GM13976 (cell line): ENCODE results near the gene GRIA1.

Source experiments
- DNase-seq: peaks from one replicate; pipeline ENCODE4 v3.0.0; 2012; ENCODE audit warnings: low spot score
- CTCF ChIP-seq: IDR thresholded peaks from 2 replicates; pipeline ENCODE4 v1.5.1; 2012; ENCODE audit warnings: borderline replicate concordance, mild to moderate bottlenecking; ENCODE audit not compliant: insufficient read depth; ENCODE audit errors: extremely low read depth, missing control alignments, control extremely low read depth
- in situ Hi-C: fragments of 300-500 bp; cut with MboI; formaldehyde crosslinking; loops from one replicate; pipeline ENCODE4 v1.12.0; 2022; ENCODE audit warnings: low sequenced_read_pairs, mixed read lengths, inconsistent platforms; ENCODE audit not compliant: unreplicated experiment

GRIA1 gene

DNA sequence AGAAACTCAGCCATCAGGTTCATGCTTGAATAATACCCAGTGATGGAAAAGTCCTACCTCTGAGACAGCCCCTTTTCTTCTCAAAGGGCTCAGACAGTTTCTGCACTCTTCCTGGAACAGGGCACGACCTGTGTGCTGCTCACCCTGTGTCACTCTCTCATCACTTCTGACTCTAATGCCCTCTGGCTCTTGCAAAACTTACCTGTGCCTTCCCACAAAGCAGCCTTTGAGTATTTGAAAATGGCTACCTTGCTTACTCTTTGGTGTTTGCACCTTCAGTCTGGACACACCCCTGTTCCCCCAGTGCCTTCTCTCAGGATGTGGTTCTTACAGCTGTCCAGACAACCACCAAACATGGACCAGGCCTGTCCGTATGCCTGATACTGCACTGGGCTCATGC lies 171.4 kb downstream of the GRIA1 start:
- no peak for DNase-seq
- in situ Hi-C loops: no loop called here
- no peak for TF ChIP-seq CTCF

- DNase-seq: no peak
- in situ Hi-C loops: no loop called here
- TF ChIP-seq CTCF: no peak
Observed at GRCh38 chr5:153670101-153670500, 179.6 kb downstream of the GRIA1 start.

GRCh38 chr5:153671653-153672346 lies 181.3 kb downstream of the GRIA1 start:
- no peak for DNase-seq
- in situ Hi-C loops: no loop called here
- TF ChIP-seq CTCF: no peak

- no peak for TF ChIP-seq CTCF
- in situ Hi-C loops: no loop called here
- no peak for DNase-seq
Observed at GRCh38 chr5:153672347-153673090, 182.0 kb downstream of the GRIA1 start.

DNA sequence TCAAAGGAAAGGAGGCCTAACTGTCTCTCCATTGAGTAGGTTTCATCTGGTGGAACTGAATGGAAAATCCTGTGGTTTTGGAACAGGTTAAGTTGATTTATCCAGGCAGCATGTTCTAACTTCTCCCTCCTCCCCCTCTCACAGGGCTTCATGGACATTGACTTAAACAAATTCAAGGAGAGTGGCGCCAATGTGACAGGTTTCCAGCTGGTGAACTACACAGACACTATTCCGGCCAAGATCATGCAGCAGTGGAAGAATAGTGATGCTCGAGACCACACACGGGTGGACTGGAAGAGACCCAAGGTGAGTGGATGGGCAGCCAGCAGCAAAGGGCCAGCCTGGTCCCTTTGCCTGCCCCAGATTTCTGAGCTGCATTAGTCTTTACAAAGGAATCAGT lies 183.9 kb downstream of the GRIA1 start:
- no peak for TF ChIP-seq CTCF
- DNase-seq: no peak
- in situ Hi-C loops: no loop called here

- in situ Hi-C loops: no loop called here
- TF ChIP-seq CTCF: no peak
- no peak for DNase-seq
Observed at GRCh38 chr5:153676406-153676805, 185.9 kb downstream of the GRIA1 start.
